HepG2 (cell line): Measurements from ENCODE around the gene PTGDR. TPM values are rescaled to one million over a fixed set of nuclear protein-coding genes. Genes with fewer than 3 reads are reported as not detected.

Source experiments
- ATAC-seq: fragments of 200-7000 bp; cut with Tn5 transposase; 3 replicates; pipeline ENCODE4 v1.9.1; 2020; ENCODE audit warnings: mild to moderate bottlenecking, moderate library complexity
- BruUV-seq: library from RNA; stranded (reverse); fragments of 400-500 nt; replicated peaks from 2 replicates; lab custom pipeline; 2021; lab: Mats Ljungman, UMichigan
- CTCF ChIA-PET: fragments of 300-600 bp; formaldehyde crosslinking; extraction: SDS; loops from one replicate; lab custom pipeline; 2021; ENCODE audit warnings: low total read pairs, inconsistent platforms, low intra/inter-chr PET ratio; lab: Yijun Ruan, JAX
- POLR2A ChIA-PET: fragments of 350-600 bp; sonication (Branson Sonifier 250); formaldehyde crosslinking; loops from one replicate; lab custom pipeline; 2020; ENCODE audit warnings: antibody characterized with exemption, inconsistent platforms; lab: Yijun Ruan, JAX
- DNase-seq: peaks from one replicate; pipeline ENCODE4 v3.0.0-alpha.2; 2015; ENCODE audit warnings: low spot score
- FAIRE-seq: peaks from 3 replicates; lab custom pipeline; 2011; peaks lifted over from hg19 to GRCh38; lab: Jason Lieb, UNC
- H2AFZ ChIP-seq: one replicate; pipeline ENCODE4 v1.6.1; 2011; ENCODE audit warnings: low read length, inconsistent platforms
- H3K27ac ChIP-seq: fragments of 300-600 bp; 3 replicates; pipeline ENCODE4 v1.8.0; 2011; ENCODE audit warnings: mixed run types, mild to moderate bottlenecking, mixed read lengths, low read length, inconsistent platforms; ENCODE audit not compliant: insufficient read depth; ENCODE audit errors: extremely low read length
- H3K27me3 ChIP-seq, 2 experiments: fragments of 200-600 bp in 1 of 2; 2 replicates in 1 of 2; 3 replicates in 1 of 2; pipeline versions ENCODE4 v1.6.0 to v1.8.0; 2011; ENCODE audit warnings: low read length in 2 of 2, mild to moderate bottlenecking in 2 of 2, moderate library complexity in 2 of 2, inconsistent platforms in 1 of 2; ENCODE audit not compliant: insufficient read depth in 2 of 2, control insufficient read depth in 1 of 2
- H3K36me3 ChIP-seq, 2 experiments: fragments of 200-600 bp in 1 of 2; replicated peaks in 1 of 2; 2 replicates in 1 of 2; 3 replicates in 1 of 2; pipeline versions ENCODE4 v1.5.1 to v1.8.0; 2011; ENCODE audit warnings: low read length in 2 of 2, inconsistent platforms in 1 of 2; ENCODE audit not compliant: insufficient read depth in 2 of 2, control insufficient read depth in 1 of 2
- H3K4me1 ChIP-seq: 2 replicates; pipeline ENCODE4 v1.5.1; 2012; ENCODE audit warnings: low read length, inconsistent platforms; ENCODE audit not compliant: insufficient read depth
- H3K4me2 ChIP-seq: 2 replicates; pipeline ENCODE4 v1.6.0; 2011; ENCODE audit warnings: low read depth, low read length, inconsistent platforms
- H3K4me3 ChIP-seq, 3 experiments: fragments of 200-600 bp in 1 of 3; sonication (generic), shearing (Covaris generic) in 1 of 3; replicated peaks in 1 of 3; 2 replicates each; pipeline ENCODE4 v1.5.1; 2011 to 2016; ENCODE audit warnings: low read length in 3 of 3, inconsistent platforms in 2 of 3, low read depth in 2 of 3, mild to moderate bottlenecking in 2 of 3, control low read depth in 1 of 3, mixed read lengths in 1 of 3; ENCODE audit not compliant: insufficient read depth in 1 of 3
- H3K79me2 ChIP-seq: one replicate; pipeline ENCODE4 v1.6.1; 2011; ENCODE audit warnings: low read length, inconsistent platforms; ENCODE audit not compliant: insufficient read depth
- H3K9ac ChIP-seq: 2 replicates; pipeline ENCODE4 v1.6.0; 2011; ENCODE audit warnings: mild to moderate bottlenecking, low read depth, low read length, inconsistent platforms; ENCODE audit not compliant: insufficient read depth
- H3K9me3 ChIP-seq: 2 replicates; pipeline ENCODE4 v1.5.1; 2012; ENCODE audit warnings: mild to moderate bottlenecking, low read length
- H4K20me1 ChIP-seq: 2 replicates; pipeline ENCODE4 v1.6.0; 2011; ENCODE audit warnings: inconsistent platforms, mild to moderate bottlenecking, low read length, moderate library complexity; ENCODE audit not compliant: insufficient read depth
- ADNP ChIP-seq: sonication (generic); formaldehyde crosslinking; IDR thresholded peaks from 2 replicates; pipeline ENCODE4 v1.4.0; 2020; ENCODE audit warnings: missing genetic modification reagents
- CBX5 ChIP-seq: sonication (generic); formaldehyde crosslinking; IDR thresholded peaks from 2 replicates; pipeline ENCODE4 v1.4.0; 2020; ENCODE audit warnings: missing genetic modification reagents, borderline replicate concordance
- KLF6 ChIP-seq: IDR thresholded peaks from 2 replicates; pipeline ENCODE4 v1.8.0; 2016; ENCODE audit warnings: missing biosample characterization, missing genetic modification reagents
- PHF5A ChIP-seq: IDR thresholded peaks from one replicate; pipeline ENCODE4 v1.6.1; 2018; ENCODE audit warnings: low read depth, missing genetic modification reagents; ENCODE audit not compliant: unreplicated experiment
- RAD51 ChIP-seq: fragments of 450-650 bp; IDR thresholded peaks from 2 replicates; pipeline ENCODE4 v1.6.1; 2016; ENCODE audit warnings: borderline replicate concordance
- RNF219 ChIP-seq: sonication (generic); formaldehyde crosslinking; IDR thresholded peaks from 2 replicates; pipeline ENCODE4 v1.5.0; 2020; ENCODE audit warnings: mild to moderate bottlenecking, missing genetic modification reagents
- ZNF225 ChIP-seq: sonication (generic); formaldehyde crosslinking; IDR thresholded peaks from 2 replicates; pipeline ENCODE4 v1.4.0; 2020; ENCODE audit warnings: mild to moderate bottlenecking, missing genetic modification reagents
- ZNF510 ChIP-seq: sonication (generic); formaldehyde crosslinking; IDR thresholded peaks from 2 replicates; pipeline ENCODE4 v1.4.0; 2020; ENCODE audit warnings: low read depth, mild to moderate bottlenecking, missing genetic modification reagents
- ZNF703 ChIP-seq: sonication (generic); formaldehyde crosslinking; IDR thresholded peaks from 2 replicates; pipeline ENCODE4 v1.5.1; 2020; ENCODE audit warnings: missing genetic modification reagents, mild to moderate bottlenecking, moderate library complexity, borderline replicate concordance
- ZSCAN25 ChIP-seq: sonication (generic); formaldehyde crosslinking; IDR thresholded peaks from 2 replicates; pipeline ENCODE4 v1.8.0; 2022; ENCODE audit warnings: mild to moderate bottlenecking, missing genetic modification reagents
- ZZZ3 ChIP-seq: sonication (generic); formaldehyde crosslinking; IDR thresholded peaks from 2 replicates; pipeline ENCODE4 v1.4.0; 2020; ENCODE audit warnings: missing genetic modification reagents, mild to moderate bottlenecking, borderline replicate concordance
- in situ Hi-C: cut with HindIII; loops from 2 replicates; pipeline ENCODE4 v1.10.0; 2017; ENCODE audit warnings: low pct_unique_long_range_greater_than_20kb; ENCODE audit not compliant: extremely low pct_ligation_motif_present
- intact Hi-C: fragments of 100-400 bp; cut with micrococcal nuclease; formaldehyde crosslinking; loops from one replicate; pipeline ENCODE4 v1.10.0; 2022; ENCODE audit not compliant: unreplicated experiment
- polyA plus RNA-seq, 8 experiments: library from polyadenylated mRNA; depleted of rRNA in 3 of 8; stranded (reverse) in 7 of 8; unstranded in 1 of 8; fragments of >200 nt; fragmentation: Illumina TruSeq in 4 of 8; extraction: Trizol in 4 of 8; gene quantifications; 2 replicates each; pipeline versions ENCODE4 v1.2.1 to v1.2.3, GENCODE V29; 2011 to 2016; ENCODE audit warnings: low read depth in 4 of 8, missing spikeins in 1 of 8, mixed read lengths in 1 of 8; ENCODE audit not compliant: insufficient read depth in 1 of 8
- total RNA-seq, 5 experiments: library from RNA; depleted of rRNA; stranded (reverse); fragments of >200 nt; fragmentation: Illumina TruSeq; extraction: Trizol; gene quantifications; 2 replicates each; pipeline ENCODE4 v1.2.3, GENCODE V29; 2016; ENCODE audit warnings: low read depth in 1 of 5
- TF ChIP-seq, protein P1 (sequence below): sonication (generic); formaldehyde crosslinking; IDR thresholded peaks from 2 replicates; pipeline ENCODE4 v1.5.1; 2020; ENCODE audit warnings: missing genetic modification reagents, mild to moderate bottlenecking, borderline replicate concordance
- TF ChIP-seq, protein P2 (sequence below): sonication (generic); formaldehyde crosslinking; IDR thresholded peaks from 2 replicates; pipeline ENCODE4 v1.5.0; 2020; ENCODE audit warnings: mild to moderate bottlenecking, missing genetic modification reagents, borderline replicate concordance
- TF ChIP-seq, protein P3 (sequence below): sonication (generic); formaldehyde crosslinking; IDR thresholded peaks from 2 replicates; pipeline ENCODE4 v1.5.0; 2020; ENCODE audit warnings: missing genetic modification reagents, mild to moderate bottlenecking, borderline replicate concordance

The PTGDR gene
- total and polyA plus RNA-seq, 2 of the 13 experiments (the other 11 are each of a cell fraction or from before 2014, with no cell fraction given): not detected

GRCh38 chr14:52263190-52263589, 4.3 kb upstream of the PTGDR start:
- no peaks in the 10 kb centered on the region for H4K20me1 ChIP-seq
- H3K27ac ChIP-seq: no peak overlapping the region
- ATAC-seq (no peak), DNase-seq (no peak), FAIRE-seq (no peak)
- CTCF ChIA-PET: no interaction called here
- intact Hi-C loops: no loop called here
- no peak overlapping the region for H3K4me2 ChIP-seq
- in situ Hi-C loops: no loop called here
- H3K36me3 ChIP-seq: no peaks in the 10 kb centered on the region
- H3K79me2 ChIP-seq: no peaks in the 10 kb centered on the region
- no peaks in the 10 kb centered on the region for H3K4me1 ChIP-seq
- POLR2A ChIA-PET: no interaction called here
- no peak overlapping the region for H2AFZ ChIP-seq
- H3K9ac ChIP-seq: no peak overlapping the region
- H3K27me3 ChIP-seq: peaks cover 0 to 8% of the 10 kb centered on the region in 2 experiments; a peak in 1 of 5 replicates
- no peak overlapping the region for H3K4me3 ChIP-seq
- H3K9me3 ChIP-seq: no peaks in the 10 kb centered on the region
- BruUV-seq: no TSS peak
- TF ChIP-seq KLF6 (CRISPR knock-in tag) (no peak), PHF5A (CRISPR knock-in tag) (no peak), CBX5 (CRISPR knock-in tag) (no peak), ADNP (no peak), ZNF703 (no peak), RAD51 (no peak), RNF219 (CRISPR knock-in tag) (no peak), ZSCAN25 (CRISPR knock-in tag) (no peak), ZNF510 (CRISPR knock-in tag) (no peak), ZNF225 (CRISPR knock-in tag) (no peak), ZZZ3 (CRISPR knock-in tag) (no peak)
- TF ChIP-seq, protein P1, sequence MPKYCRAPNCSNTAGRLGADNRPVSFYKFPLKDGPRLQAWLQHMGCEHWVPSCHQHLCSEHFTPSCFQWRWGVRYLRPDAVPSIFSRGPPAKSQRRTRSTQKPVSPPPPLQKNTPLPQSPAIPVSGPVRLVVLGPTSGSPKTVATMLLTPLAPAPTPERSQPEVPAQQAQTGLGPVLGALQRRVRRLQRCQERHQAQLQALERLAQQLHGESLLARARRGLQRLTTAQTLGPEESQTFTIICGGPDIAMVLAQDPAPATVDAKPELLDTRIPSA (CRISPR knock-in tag): no peak
- TF ChIP-seq, protein P2, sequence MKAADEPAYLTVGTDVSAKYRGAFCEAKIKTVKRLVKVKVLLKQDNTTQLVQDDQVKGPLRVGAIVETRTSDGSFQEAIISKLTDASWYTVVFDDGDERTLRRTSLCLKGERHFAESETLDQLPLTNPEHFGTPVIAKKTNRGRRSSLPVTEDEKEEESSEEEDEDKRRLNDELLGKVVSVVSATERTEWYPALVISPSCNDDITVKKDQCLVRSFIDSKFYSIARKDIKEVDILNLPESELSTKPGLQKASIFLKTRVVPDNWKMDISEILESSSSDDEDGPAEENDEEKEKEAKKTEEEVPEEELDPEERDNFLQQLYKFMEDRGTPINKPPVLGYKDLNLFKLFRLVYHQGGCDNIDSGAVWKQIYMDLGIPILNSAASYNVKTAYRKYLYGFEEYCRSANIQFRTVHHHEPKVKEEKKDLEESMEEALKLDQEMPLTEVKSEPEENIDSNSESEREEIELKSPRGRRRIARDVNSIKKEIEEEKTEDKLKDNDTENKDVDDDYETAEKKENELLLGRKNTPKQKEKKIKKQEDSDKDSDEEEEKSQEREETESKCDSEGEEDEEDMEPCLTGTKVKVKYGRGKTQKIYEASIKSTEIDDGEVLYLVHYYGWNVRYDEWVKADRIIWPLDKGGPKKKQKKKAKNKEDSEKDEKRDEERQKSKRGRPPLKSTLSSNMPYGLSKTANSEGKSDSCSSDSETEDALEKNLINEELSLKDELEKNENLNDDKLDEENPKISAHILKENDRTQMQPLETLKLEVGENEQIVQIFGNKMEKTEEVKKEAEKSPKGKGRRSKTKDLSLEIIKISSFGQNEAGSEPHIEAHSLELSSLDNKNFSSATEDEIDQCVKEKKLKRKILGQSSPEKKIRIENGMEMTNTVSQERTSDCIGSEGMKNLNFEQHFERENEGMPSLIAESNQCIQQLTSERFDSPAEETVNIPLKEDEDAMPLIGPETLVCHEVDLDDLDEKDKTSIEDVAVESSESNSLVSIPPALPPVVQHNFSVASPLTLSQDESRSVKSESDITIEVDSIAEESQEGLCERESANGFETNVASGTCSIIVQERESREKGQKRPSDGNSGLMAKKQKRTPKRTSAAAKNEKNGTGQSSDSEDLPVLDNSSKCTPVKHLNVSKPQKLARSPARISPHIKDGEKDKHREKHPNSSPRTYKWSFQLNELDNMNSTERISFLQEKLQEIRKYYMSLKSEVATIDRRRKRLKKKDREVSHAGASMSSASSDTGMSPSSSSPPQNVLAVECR (CRISPR knock-in tag): no peak
- TF ChIP-seq, protein P3, sequence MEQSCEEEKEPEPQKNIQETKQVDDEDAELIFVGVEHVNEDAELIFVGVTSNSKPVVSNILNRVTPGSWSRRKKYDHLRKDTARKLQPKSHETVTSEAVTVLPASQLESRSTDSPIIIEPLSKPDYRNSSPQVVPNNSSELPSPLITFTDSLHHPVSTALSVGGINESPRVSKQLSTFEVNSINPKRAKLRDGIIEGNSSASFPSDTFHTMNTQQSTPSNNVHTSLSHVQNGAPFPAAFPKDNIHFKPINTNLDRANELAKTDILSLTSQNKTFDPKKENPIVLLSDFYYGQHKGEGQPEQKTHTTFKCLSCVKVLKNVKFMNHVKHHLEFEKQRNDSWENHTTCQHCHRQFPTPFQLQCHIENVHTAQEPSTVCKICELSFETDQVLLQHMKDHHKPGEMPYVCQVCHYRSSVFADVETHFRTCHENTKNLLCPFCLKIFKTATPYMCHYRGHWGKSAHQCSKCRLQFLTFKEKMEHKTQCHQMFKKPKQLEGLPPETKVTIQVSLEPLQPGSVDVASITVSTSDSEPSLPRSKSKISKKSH: no peak
